Measurements from ENCODE around the gene TIMM21.

DNA sequence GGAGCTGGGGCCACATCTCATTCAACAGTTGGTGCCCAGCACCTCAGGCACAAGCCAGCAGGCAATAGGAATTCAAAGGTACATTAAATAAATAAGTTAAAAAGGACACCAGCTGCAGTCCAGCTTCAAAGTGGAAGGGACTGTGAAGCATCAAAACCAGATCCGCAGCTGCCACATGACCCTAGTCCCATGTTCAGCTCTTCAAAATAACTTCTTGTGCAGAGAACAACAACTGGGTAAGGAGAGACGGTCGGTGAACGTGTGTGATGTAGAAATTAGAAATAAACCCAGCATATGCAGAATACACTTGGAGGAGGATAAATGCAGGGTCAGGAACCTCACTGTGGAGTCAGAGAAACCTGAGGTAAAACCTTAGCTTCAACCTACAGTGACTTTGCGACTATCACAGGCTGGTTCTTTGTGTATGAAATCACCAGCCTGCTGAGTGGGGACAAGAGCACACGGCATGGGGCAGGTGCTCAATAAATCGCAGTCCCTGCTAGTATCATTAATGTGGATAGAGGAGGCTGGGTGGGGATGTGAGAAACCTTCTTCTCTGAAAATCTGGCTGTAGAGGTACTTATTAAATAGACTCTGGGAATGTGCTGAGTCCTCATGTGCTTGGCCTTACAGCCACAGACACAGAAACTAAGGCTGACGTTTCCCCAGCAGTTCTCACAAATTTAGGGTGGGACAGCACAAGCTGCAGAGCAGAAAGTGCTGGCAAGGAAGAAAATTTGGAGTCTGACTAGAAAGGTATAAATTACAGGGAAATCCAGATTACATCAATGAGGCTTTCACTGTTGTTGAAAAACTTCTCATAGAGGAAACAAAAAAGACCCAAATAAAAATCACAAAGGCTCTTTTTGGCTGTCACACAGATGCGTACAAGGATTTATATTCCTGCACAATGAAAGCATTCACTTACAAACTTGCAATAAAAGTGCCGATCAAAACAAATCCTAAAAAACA is 21.4 kb upstream of the TIMM21 start:
- TF ChIP-seq, protein P1, sequence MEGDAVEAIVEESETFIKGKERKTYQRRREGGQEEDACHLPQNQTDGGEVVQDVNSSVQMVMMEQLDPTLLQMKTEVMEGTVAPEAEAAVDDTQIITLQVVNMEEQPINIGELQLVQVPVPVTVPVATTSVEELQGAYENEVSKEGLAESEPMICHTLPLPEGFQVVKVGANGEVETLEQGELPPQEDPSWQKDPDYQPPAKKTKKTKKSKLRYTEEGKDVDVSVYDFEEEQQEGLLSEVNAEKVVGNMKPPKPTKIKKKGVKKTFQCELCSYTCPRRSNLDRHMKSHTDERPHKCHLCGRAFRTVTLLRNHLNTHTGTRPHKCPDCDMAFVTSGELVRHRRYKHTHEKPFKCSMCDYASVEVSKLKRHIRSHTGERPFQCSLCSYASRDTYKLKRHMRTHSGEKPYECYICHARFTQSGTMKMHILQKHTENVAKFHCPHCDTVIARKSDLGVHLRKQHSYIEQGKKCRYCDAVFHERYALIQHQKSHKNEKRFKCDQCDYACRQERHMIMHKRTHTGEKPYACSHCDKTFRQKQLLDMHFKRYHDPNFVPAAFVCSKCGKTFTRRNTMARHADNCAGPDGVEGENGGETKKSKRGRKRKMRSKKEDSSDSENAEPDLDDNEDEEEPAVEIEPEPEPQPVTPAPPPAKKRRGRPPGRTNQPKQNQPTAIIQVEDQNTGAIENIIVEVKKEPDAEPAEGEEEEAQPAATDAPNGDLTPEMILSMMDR (IDR thresholded peaks at IDR 0.05): no peak
- TF ChIP-seq POLR2A (IDR thresholded peaks at IDR 0.05): no peak

All from right lobe of liver (tissue), 4 donors.